ENCODE results near the gene C14orf39. TPM values are rescaled to one million over a fixed set of nuclear protein-coding genes. Genes with fewer than 3 reads are reported as not detected.

C14orf39 gene
- total and polyA plus RNA-seq, 8 donors: 0.02 TPM; not detected in 7

- ATAC-seq (no peak), FAIRE-seq (no peak), DNase-seq (no peak)
- TF ChIP-seq CTCF (IDR thresholded peaks at IDR 0.05): no peak
- Histone ChIP-seq H3K4me1 (no peaks in the 10 kb centered on the region), H3K27me3 (peaks cover 4 to 71% (median 30%) of the 10 kb centered on the region in 4 donors), H3K36me3 (no peaks in the 10 kb centered on the region), H3K4me3 (no peak overlapping the region), H3K27ac (no peak overlapping the region), H3K9me3 (no peaks in the 10 kb centered on the region)
- intact Hi-C loops (cut with DNase I): no loop called here
- WGBS, 2 donors: 8 to 10% methylated on average over 47 to 48 of the region's 48 CpGs
Observed at GRCh38 chr14:60506985-60507829, 21.3 kb upstream of the C14orf39 start.

- no peak overlapping the region for H3K4me3 ChIP-seq
- H3K27ac ChIP-seq: no peak overlapping the region
- ATAC-seq (peak in 1 of 4 donors; percentile 14), FAIRE-seq (no peak), DNase-seq (no peak)
- TF ChIP-seq CTCF (IDR thresholded peaks at IDR 0.05): no peak
- H3K4me1 ChIP-seq: no peaks in the 10 kb centered on the region
- peaks cover 4 to 64% (median 28%) of the 10 kb centered on the region in 4 donors for H3K27me3 ChIP-seq
- WGBS, 2 donors: 10% methylated on average over 17 of the region's 17 CpGs
- no peaks in the 10 kb centered on the region for H3K9me3 ChIP-seq
- no peaks in the 10 kb centered on the region for H3K36me3 ChIP-seq
- intact Hi-C loops (cut with DNase I): no loop called here
Observed at GRCh38 chr14:60506462-60506984, 20.7 kb upstream of the C14orf39 start.

GRCh38 chr14:60506010-60506409 lies 20.1 kb upstream of the C14orf39 start:
- Histone ChIP-seq H3K36me3 (no peaks in the 10 kb centered on the region), H3K27me3 (peaks cover 4 to 59% (median 25%) of the 10 kb centered on the region in 4 donors), H3K4me3 (no peak overlapping the region), H3K9me3 (no peaks in the 10 kb centered on the region), H3K27ac (no peak overlapping the region), H3K4me1 (no peaks in the 10 kb centered on the region)
- ATAC-seq (no peak), FAIRE-seq (no peak), DNase-seq (no peak)
- intact Hi-C loops (cut with DNase I): no loop called here
- 6 to 8% methylated on average over 7 of the region's 7 CpGs for WGBS, 2 donors
- TF ChIP-seq CTCF (IDR thresholded peaks at IDR 0.05): no peak

- 25 to 26% methylated on average over 2 of the region's 2 CpGs for WGBS, 2 donors
- no peak overlapping the region for H3K4me3 ChIP-seq
- FAIRE-seq: no peak
- H3K27ac ChIP-seq: no peak overlapping the region
- DNase-seq: no peak
- H3K36me3 ChIP-seq: no peaks in the 10 kb centered on the region
- TF ChIP-seq CTCF (IDR thresholded peaks at IDR 0.05): no peak
- intact Hi-C loops (cut with DNase I): no loop called here
- H3K27me3 ChIP-seq: peaks cover 4 to 53% (median 25%) of the 10 kb centered on the region in 4 donors
- no peaks in the 10 kb centered on the region for H3K4me1 ChIP-seq
- H3K9me3 ChIP-seq: no peaks in the 10 kb centered on the region
- ATAC-seq: no peak
Observed at GRCh38 chr14:60505448-60505847, 19.6 kb upstream of the C14orf39 start.

- H3K4me1 ChIP-seq: no peaks in the 10 kb centered on the region
- H3K36me3 ChIP-seq: no peaks in the 10 kb centered on the region
- intact Hi-C loops (cut with DNase I): no loop called here
- TF ChIP-seq CTCF (IDR thresholded peaks at IDR 0.05): no peak
- no peak for DNase-seq
- ATAC-seq: no peak
- no peak overlapping the region for H3K27ac ChIP-seq
- H3K9me3 ChIP-seq: no peaks in the 10 kb centered on the region
- FAIRE-seq: no peak
- H3K4me3 ChIP-seq: no peak overlapping the region
- peaks cover 4 to 33% (median 16%) of the 10 kb centered on the region in 4 donors for H3K27me3 ChIP-seq
Observed at GRCh38 chr14:60502541-60502940, 16.7 kb upstream of the C14orf39 start.

All from pancreas (tissue), 10 donors.